IgD-negative memory B cell (primary cell): ENCODE data around the gene C19orf53. TPM values are rescaled to one million over a fixed set of nuclear protein-coding genes. Genes with fewer than 3 reads are reported as not detected.
A peak's percentile ranks its signal among the peaks of the same experiment; 100 is the strongest.
"Not testable (repeated sequence)": the region's sequence is repeated elsewhere in the genome, so short reads cannot be mapped to it uniquely, and the experiment has no call there.

Source experiments
- H3K27ac Mint-ChIP-seq, 3 donors: one replicate each; pipeline ENCODE4 v1.8.0; 2020 to 2022; ENCODE audit warnings: mild to moderate bottlenecking in 3 of 3, mixed read lengths in 3 of 3, moderate library complexity in 1 of 3
- H3K27me3 Mint-ChIP-seq: one replicate; pipeline ENCODE4 v1.8.0; 2021; ENCODE audit warnings: mixed read lengths
- H3K36me3 Mint-ChIP-seq: one replicate; pipeline ENCODE4 v1.8.0; 2020; ENCODE audit warnings: mild to moderate bottlenecking, mixed read lengths
- H3K4me1 Mint-ChIP-seq, 3 donors: one replicate each; pipeline ENCODE4 v1.8.0; 2020 to 2022; ENCODE audit warnings: mixed read lengths in 3 of 3, mild to moderate bottlenecking in 1 of 3
- H3K4me3 Mint-ChIP-seq, 4 donors: one replicate each; pipeline ENCODE4 v1.8.0; 2020 to 2022; ENCODE audit warnings: mild to moderate bottlenecking in 4 of 4, mixed read lengths in 4 of 4, moderate library complexity in 3 of 4
- H3K9me3 Mint-ChIP-seq, 3 donors: one replicate each; pipeline ENCODE4 v1.8.0; 2020 to 2021; ENCODE audit warnings: mixed read lengths in 3 of 3, mild to moderate bottlenecking in 1 of 3
- polyA plus RNA-seq: library from polyadenylated mRNA; unstranded; fragments of 300-500 nt; fragmentation: Illumina TruSeq; gene quantifications from one replicate; pipeline ENCODE4 v1.2.3, GENCODE V29; 2021

The C19orf53 gene
- polyA plus RNA-seq, 1 donor from 2014 or later, result 208 TPM

DNA sequence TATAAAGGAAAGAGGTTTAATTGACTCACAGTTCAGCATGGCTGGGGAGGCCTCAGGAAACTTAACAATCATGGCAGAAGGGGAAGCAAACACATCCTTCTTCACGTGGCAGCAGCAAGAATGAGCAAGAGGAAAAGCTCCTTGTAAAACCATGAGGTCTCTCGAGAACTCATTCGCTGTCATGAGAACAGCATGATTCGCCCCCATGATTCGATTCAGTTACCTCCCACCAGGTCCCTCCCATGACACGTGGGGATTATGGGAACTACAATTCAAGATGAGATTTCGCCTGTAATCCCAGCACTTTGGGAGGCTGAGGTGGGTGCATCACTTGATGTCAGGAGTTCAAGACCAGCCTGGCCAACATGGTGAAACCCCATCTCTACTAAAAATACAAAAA is 20.6 kb upstream of the C19orf53 start:
- not testable (repeated sequence) for H3K9me3 Mint-ChIP-seq

GRCh38 chr19:13756210-13756609 is 18.0 kb upstream of the C19orf53 start:
- peak overlapping the region in 1 of 4 donors; percentile 57 for H3K4me3 Mint-ChIP-seq
- H3K27me3 Mint-ChIP-seq, result no peaks in the 10 kb centered on the region
- H3K27ac Mint-ChIP-seq, result peak overlapping the region in 1 of 3 donors; percentile 71
- no peaks in the 10 kb centered on the region for H3K9me3 Mint-ChIP-seq
- H3K4me1 Mint-ChIP-seq, result no peaks in the 10 kb centered on the region
- H3K36me3 Mint-ChIP-seq, result peaks cover 6% of the 10 kb centered on the region

More for the DNA sequence above, 20.6 kb upstream of the C19orf53 start:
- not testable (repeated sequence) for H3K27me3 Mint-ChIP-seq, H3K4me3 Mint-ChIP-seq, H3K36me3 Mint-ChIP-seq, H3K27ac Mint-ChIP-seq, H3K4me1 Mint-ChIP-seq

- no peak overlapping the region for H3K4me3 Mint-ChIP-seq
- H3K27me3 Mint-ChIP-seq, result no peaks in the 10 kb centered on the region
- H3K36me3 Mint-ChIP-seq, result peaks cover 9% of the 10 kb centered on the region
- H3K9me3 Mint-ChIP-seq, result no peaks in the 10 kb centered on the region
- peaks cover 0 to 2% (median 0%) of the 10 kb centered on the region in 3 donors for H3K4me1 Mint-ChIP-seq
- no peak overlapping the region for H3K27ac Mint-ChIP-seq
These were observed 16.2 kb upstream of the C19orf53 start for GRCh38 chr19:13757805-13758772.

DNA sequence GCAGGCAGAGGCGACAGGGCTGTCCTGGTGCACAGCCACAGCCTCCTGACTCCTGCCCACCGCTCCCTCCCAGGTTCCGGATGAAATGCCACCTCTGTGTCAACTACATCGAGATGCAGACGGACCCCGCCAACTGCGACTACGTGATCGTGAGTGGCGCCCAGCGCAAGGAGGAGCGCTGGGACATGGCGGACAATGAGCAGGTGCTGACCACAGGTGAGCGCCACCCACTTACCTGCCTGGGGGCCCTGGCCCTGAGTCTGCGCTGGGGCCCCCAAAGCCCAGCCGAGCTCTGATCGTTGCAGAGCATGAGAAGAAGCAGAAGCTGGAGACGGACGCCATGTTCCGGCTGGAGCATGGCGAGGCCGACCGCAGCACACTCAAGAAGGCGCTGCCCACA is 15.5 kb upstream of the C19orf53 start:
- Mint-ChIP-seq H3K9me3 (no peaks in the 10 kb centered on the region), H3K27me3 (no peaks in the 10 kb centered on the region), H3K27ac (no peak overlapping the region), H3K4me3 (no peak overlapping the region), H3K4me1 (peaks cover 0 to 4% (median 1%) of the 10 kb centered on the region in 3 donors), H3K36me3 (peaks cover 9% of the 10 kb centered on the region)

- no peak overlapping the region for H3K4me3 Mint-ChIP-seq
- H3K27me3 Mint-ChIP-seq, result no peaks in the 10 kb centered on the region
- H3K27ac Mint-ChIP-seq, result no peak overlapping the region
- H3K4me1 Mint-ChIP-seq, result peaks cover 6 to 11% (median 10%) of the 10 kb centered on the region in 3 donors
- peaks cover 4% of the 10 kb centered on the region for H3K36me3 Mint-ChIP-seq
- no peaks in the 10 kb centered on the region for H3K9me3 Mint-ChIP-seq
These were observed 12.8 kb upstream of the C19orf53 start for GRCh38 chr19:13761423-13761822.

GRCh38 chr19:13762635-13763235 is 11.5 kb upstream of the C19orf53 start:
- H3K27ac Mint-ChIP-seq, result peak overlapping the region in 1 of 3 donors; percentile 16
- no peaks in the 10 kb centered on the region for H3K27me3 Mint-ChIP-seq
- H3K4me3 Mint-ChIP-seq, result peak overlapping the region in 1 of 4 donors; percentile 83
- no peaks in the 10 kb centered on the region for H3K9me3 Mint-ChIP-seq
- H3K36me3 Mint-ChIP-seq, result peaks cover 4% of the 10 kb centered on the region
- H3K4me1 Mint-ChIP-seq, result peaks cover 6 to 11% (median 10%) of the 10 kb centered on the region in 3 donors

- H3K27me3 Mint-ChIP-seq, result no peaks in the 10 kb centered on the region
- peaks cover 3% of the 10 kb centered on the region for H3K36me3 Mint-ChIP-seq
These were observed 11.0 kb upstream of the C19orf53 start for GRCh38 chr19:13763265-13763664.

DNA sequence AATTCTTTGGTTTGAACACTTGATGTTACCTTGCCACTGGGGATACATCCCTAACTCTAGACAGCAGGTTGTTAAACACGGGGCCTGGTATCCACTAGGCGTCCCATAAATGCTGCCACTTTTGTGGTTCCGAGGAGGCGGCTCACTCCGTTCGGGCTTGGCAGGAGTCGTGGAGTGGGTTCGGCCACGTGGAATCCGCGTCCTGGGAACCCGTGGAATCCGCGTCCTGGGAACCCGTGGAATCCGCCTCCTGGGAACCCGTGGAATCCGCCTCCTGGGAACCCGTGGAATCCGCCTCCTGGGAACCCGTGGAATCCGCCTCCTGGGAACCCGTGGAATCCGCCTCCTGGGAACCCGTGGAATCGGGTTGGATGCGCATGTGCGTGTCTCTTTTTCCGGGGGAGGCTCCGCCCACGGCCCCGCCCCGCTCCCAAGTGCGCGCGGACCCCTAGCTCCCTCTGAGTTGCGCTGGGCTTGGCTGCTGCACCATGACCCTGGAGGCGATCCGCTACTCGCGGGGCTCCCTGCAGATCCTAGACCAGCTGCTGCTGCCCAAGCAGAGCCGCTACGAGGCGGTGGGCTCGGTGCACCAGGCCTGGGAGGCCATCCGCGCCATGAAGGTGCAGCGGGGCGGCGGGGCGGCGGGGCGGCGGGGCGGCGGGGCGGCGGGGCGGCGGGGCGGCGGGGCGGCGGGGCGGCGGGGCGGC is 10.0 kb upstream of the C19orf53 start, which contains the start of gene MRI1:
Gene MRI1, plus strand, starts transcription at position 422 of the 707 bp plus-strand sequence. Its CDS starts 67 bp downstream, at position 489.
- H3K9me3 Mint-ChIP-seq, result no peaks in the 10 kb centered on the region
- peak within 1 kb of the TSS; percentile 83 to 96 (median 89) for H3K4me3 Mint-ChIP-seq
- H3K27me3 Mint-ChIP-seq, result no peaks in the 10 kb centered on the region
- peaks cover 3% of the 10 kb centered on the region for H3K36me3 Mint-ChIP-seq
- peaks cover 6 to 11% (median 10%) of the 10 kb centered on the region in 3 donors for H3K4me1 Mint-ChIP-seq
- peak within 1 kb of the TSS; percentile 50 to 73 (median 58) for H3K27ac Mint-ChIP-seq

More at GRCh38 chr19:13763265-13763664, 11.0 kb upstream of the C19orf53 start:
- no peaks in the 10 kb centered on the region for H3K9me3 Mint-ChIP-seq
- peak overlapping the region; percentile 27 to 87 (median 76) for H3K4me3 Mint-ChIP-seq
- H3K27ac Mint-ChIP-seq, result no peak overlapping the region
- H3K4me1 Mint-ChIP-seq, result peaks cover 6 to 11% (median 10%) of the 10 kb centered on the region in 3 donors

DNA sequence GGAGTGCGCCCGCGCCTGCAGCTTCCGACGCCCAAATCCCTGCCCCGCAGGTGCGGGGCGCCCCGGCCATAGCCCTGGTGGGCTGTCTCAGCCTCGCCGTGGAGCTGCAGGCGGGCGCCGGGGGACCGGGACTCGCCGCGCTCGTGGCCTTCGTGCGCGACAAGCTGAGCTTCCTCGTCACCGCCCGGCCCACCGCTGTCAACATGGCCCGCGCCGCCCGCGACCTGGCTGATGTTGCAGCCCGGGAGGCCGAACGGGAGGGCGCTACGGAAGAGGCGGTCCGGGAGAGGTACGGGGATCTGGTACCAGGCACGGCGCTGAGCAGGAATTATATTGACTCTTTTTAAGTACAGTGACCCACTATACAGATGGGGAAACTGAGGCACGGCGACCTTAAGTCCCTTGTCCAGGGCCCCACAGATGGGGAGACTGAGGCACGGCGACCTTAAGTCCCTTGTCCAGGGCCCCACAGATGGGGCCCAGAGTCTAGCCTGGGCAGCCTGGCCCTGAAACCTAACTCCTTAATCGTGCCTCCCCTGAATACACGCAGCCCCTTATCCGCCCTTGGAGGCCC is 9.3 kb upstream of the C19orf53 start:
- H3K27ac Mint-ChIP-seq, result peak overlapping the region in 2 of 3 donors; percentile 50 to 58
- H3K27me3 Mint-ChIP-seq, result no peaks in the 10 kb centered on the region
- no peaks in the 10 kb centered on the region for H3K9me3 Mint-ChIP-seq
- peaks cover 6 to 11% (median 10%) of the 10 kb centered on the region in 3 donors for H3K4me1 Mint-ChIP-seq
- peaks cover 3% of the 10 kb centered on the region for H3K36me3 Mint-ChIP-seq
- peak overlapping the region; percentile 83 to 96 (median 89) for H3K4me3 Mint-ChIP-seq

DNA sequence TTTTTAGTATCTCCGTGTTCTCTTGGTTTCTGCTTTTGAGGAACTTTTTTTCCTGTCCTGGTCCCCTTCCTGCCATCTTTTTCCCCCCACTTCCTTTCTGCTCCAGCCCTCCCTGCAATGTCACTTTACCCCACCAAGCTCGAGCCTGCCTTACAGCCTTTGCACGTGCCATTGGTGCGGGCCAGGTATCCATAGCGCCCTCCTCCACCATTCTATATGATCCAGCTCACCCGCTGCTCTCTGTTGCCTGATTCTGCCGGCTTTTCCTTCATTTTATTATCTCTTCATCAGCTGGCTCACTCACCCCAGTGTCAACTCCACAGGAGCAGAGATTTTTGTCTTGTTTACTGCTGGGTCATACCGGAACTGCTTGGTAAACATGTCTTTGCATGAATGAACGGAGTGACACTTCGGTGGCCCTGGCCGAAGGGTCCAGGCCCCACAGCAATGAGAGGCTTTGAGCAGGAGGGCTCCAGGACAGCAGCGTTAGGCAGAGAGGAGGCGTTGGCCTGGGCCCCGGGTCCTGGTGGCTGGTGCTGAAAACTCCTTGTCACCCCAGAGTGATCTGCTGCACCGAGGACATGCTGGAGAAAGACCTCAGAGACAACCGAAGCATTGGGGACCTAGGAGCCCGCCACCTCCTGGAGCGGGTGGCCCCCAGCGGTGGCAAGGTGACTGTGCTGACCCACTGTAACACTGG is 8.7 kb upstream of the C19orf53 start:
- peaks cover 3% of the 10 kb centered on the region for H3K36me3 Mint-ChIP-seq
- H3K4me3 Mint-ChIP-seq, result peak overlapping the region; percentile 83 to 96 (median 89)
- peak overlapping the region; percentile 58 to 64 (median 60) for H3K27ac Mint-ChIP-seq
- peaks cover 6 to 11% (median 10%) of the 10 kb centered on the region in 3 donors for H3K4me1 Mint-ChIP-seq
- H3K27me3 Mint-ChIP-seq, result no peaks in the 10 kb centered on the region
- H3K9me3 Mint-ChIP-seq, result no peaks in the 10 kb centered on the region

- Mint-ChIP-seq H3K9me3 (no peaks in the 10 kb centered on the region), H3K27ac (peak overlapping the region; percentile 3 to 75 (median 60)), H3K36me3 (peaks cover 3% of the 10 kb centered on the region), H3K4me3 (peak overlapping the region in 3 of 4 donors; percentile 88 to 96 (median 90)), H3K27me3 (no peaks in the 10 kb centered on the region), H3K4me1 (peaks cover 6 to 11% (median 10%) of the 10 kb centered on the region in 3 donors)
These were observed 8.2 kb upstream of the C19orf53 start for GRCh38 chr19:13766095-13766481.

DNA sequence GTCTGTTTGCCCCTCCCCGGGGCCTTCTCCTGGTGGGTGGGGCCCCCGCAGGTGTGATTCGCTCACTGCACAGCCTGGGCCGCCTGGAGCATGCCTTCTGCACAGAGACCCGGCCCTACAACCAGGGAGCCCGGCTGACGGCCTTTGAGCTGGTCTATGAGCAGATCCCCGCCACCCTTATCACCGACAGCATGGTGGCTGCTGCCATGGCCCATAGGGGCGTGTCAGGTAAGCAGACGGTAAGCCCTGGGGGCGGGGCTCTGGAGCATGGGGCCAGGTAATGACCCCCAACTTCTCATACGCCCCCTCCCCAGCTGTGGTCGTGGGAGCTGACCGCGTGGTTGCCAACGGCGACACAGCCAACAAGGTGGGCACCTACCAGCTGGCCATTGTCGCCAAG is 5.7 kb upstream of the C19orf53 start:
- Mint-ChIP-seq H3K4me3 (no peak overlapping the region), H3K4me1 (peaks cover 6 to 10% (median 8%) of the 10 kb centered on the region in 3 donors), H3K27me3 (no peaks in the 10 kb centered on the region), H3K9me3 (no peaks in the 10 kb centered on the region), H3K27ac (no peak overlapping the region), H3K36me3 (no peaks in the 10 kb centered on the region)

- Mint-ChIP-seq H3K36me3 (no peaks in the 10 kb centered on the region), H3K4me3 (no peak overlapping the region), H3K9me3 (no peaks in the 10 kb centered on the region), H3K27ac (no peak overlapping the region), H3K27me3 (no peaks in the 10 kb centered on the region), H3K4me1 (peaks cover 12 to 14% (median 13%) of the 10 kb centered on the region in 3 donors)
These were observed 4.1 kb upstream of the C19orf53 start for GRCh38 chr19:13770013-13770635.
